Stimulated activated naive CD4-positive, alpha-beta T cell treated with Interleukin-2 at 50 U/mL for 16 hours (primary cell): ENCODE results near the gene R3HCC1L.

Experiments used
- DNase-seq: peaks from one replicate; lab custom pipeline; 2025; lab: John Stamatoyannopoulos, UW

Gene R3HCC1L

GRCh38 chr10:98134431-98135221, at the start of gene R3HCC1L:
R3HCC1L (plus strand) TSS chr10:98134657; CDS start chr10:98208115, 73,458 bp downstream.
- peak; percentile 92 for DNase-seq

GRCh38 chr10:98085238-98085637, 49.2 kb upstream of the R3HCC1L start:
- DNase-seq = no peak

GRCh38 chr10:98086837-98087708, 47.4 kb upstream of the R3HCC1L start:
- no peak for DNase-seq

- no peak for DNase-seq
Measured at GRCh38 chr10:98088186-98088971, 46.1 kb upstream of the R3HCC1L start.

- no peak for DNase-seq
Measured at GRCh38 chr10:98090822-98091221, 43.6 kb upstream of the R3HCC1L start.

GRCh38 chr10:98096316-98096715, 38.1 kb upstream of the R3HCC1L start:
- no peak for DNase-seq

- DNase-seq = no peak
Measured at GRCh38 chr10:98096731-98097130, 37.7 kb upstream of the R3HCC1L start.

GRCh38 chr10:98097175-98097574, 37.3 kb upstream of the R3HCC1L start:
- no peak for DNase-seq

- DNase-seq = no peak
Measured at GRCh38 chr10:98097616-98098015, 36.8 kb upstream of the R3HCC1L start.

GRCh38 chr10:98098247-98098646, 36.2 kb upstream of the R3HCC1L start:
- DNase-seq = no peak

- DNase-seq = no peak
Measured at GRCh38 chr10:98100476-98100875, 34.0 kb upstream of the R3HCC1L start.

GRCh38 chr10:98101366-98101765, 33.1 kb upstream of the R3HCC1L start:
- DNase-seq = no peak

GRCh38 chr10:98104125-98104524, 30.3 kb upstream of the R3HCC1L start:
- no peak for DNase-seq

- DNase-seq = no peak
Measured at GRCh38 chr10:98106531-98106930, 27.9 kb upstream of the R3HCC1L start.

GRCh38 chr10:98107644-98108430, 26.6 kb upstream of the R3HCC1L start:
- DNase-seq = no peak

- no peak for DNase-seq
Measured at GRCh38 chr10:98110356-98110755, 24.1 kb upstream of the R3HCC1L start.

- DNase-seq = no peak
Measured at GRCh38 chr10:98115031-98115787, 19.2 kb upstream of the R3HCC1L start.

- DNase-seq = no peak
Measured at GRCh38 chr10:98119891-98120290, 14.6 kb upstream of the R3HCC1L start.

- no peak for DNase-seq
Measured at GRCh38 chr10:98125940-98126631, 8.4 kb upstream of the R3HCC1L start.

GRCh38 chr10:98128802-98129201, 5.7 kb upstream of the R3HCC1L start:
- DNase-seq = no peak
